OCI-LY1 (cell line): ENCODE measurements around the gene A2M.

ENCODE experiments used
- H2AFZ ChIP-seq: fragments of 200-600 bp; sonication (generic), shearing (Covaris generic); 2 replicates; pipeline ENCODE4 v1.6.0; 2014; ENCODE audit warnings: antibody characterized with exemption, mild to moderate bottlenecking, low read length
- H3F3A ChIP-seq: fragments of 200-600 bp; sonication (generic), shearing (Covaris generic); 2 replicates; pipeline ENCODE4 v1.6.0; 2014; ENCODE audit warnings: mild to moderate bottlenecking, antibody characterized with exemption, low read length, moderate library complexity; ENCODE audit not compliant: insufficient read depth
- H3K27ac ChIP-seq: fragments of 200-600 bp; sonication (generic); 2 replicates; pipeline ENCODE4 v1.5.1; 2014; ENCODE audit warnings: low read length, mixed run types, mild to moderate bottlenecking, low read depth; ENCODE audit not compliant: poor library complexity, severe bottlenecking
- H3K27me3 ChIP-seq: fragments of 200-600 bp; sonication (generic); 2 replicates; pipeline ENCODE4 v1.6.0; 2014; ENCODE audit warnings: antibody characterized with exemption, mild to moderate bottlenecking, low read length, moderate library complexity; ENCODE audit not compliant: insufficient read depth
- H3K36me3 ChIP-seq: fragments of 200-600 bp; sonication (generic); 2 replicates; pipeline ENCODE4 v1.6.1; 2014; ENCODE audit warnings: mild to moderate bottlenecking, antibody characterized with exemption, low read length, moderate library complexity, mixed read lengths; ENCODE audit not compliant: insufficient read depth
- H3K4me1 ChIP-seq: fragments of 200-600 bp; sonication (generic); 2 replicates; pipeline ENCODE4 v1.5.1; 2014; ENCODE audit warnings: mild to moderate bottlenecking, low read length, moderate library complexity; ENCODE audit not compliant: insufficient read depth, severe bottlenecking
- H3K4me2 ChIP-seq: fragments of 200-600 bp; sonication (generic), shearing (Covaris generic); 2 replicates; pipeline ENCODE4 v1.6.1; 2014; ENCODE audit warnings: low read length
- H3K4me3 ChIP-seq: fragments of 200-600 bp; sonication (generic); 2 replicates; pipeline ENCODE4 v1.5.1; 2014; ENCODE audit warnings: low read length, low read depth, mild to moderate bottlenecking, mixed read lengths; ENCODE audit not compliant: poor library complexity, severe bottlenecking
- H3K79me2 ChIP-seq: fragments of 200-600 bp; shearing (Covaris generic); 2 replicates; pipeline ENCODE4 v1.6.1; 2016; ENCODE audit warnings: mixed run types, low read length, mixed read lengths; ENCODE audit not compliant: insufficient read depth
- H3K9ac ChIP-seq: fragments of 200-600 bp; sonication (generic), shearing (Covaris generic); 2 replicates; pipeline ENCODE4 v1.6.1; 2014; ENCODE audit warnings: mild to moderate bottlenecking, low read length, mixed read lengths
- H3K9me2 ChIP-seq: fragments of 200-600 bp; sonication (generic), shearing (Covaris generic); 2 replicates; pipeline ENCODE4 v1.6.1; 2014; ENCODE audit warnings: low read depth, mild to moderate bottlenecking, low read length, mixed read lengths
- H3K9me3 ChIP-seq: fragments of 200-600 bp; shearing (Covaris generic); 2 replicates; pipeline ENCODE4 v1.6.1; 2014; ENCODE audit warnings: low read length, mixed read lengths
- H4K20me1 ChIP-seq: fragments of 200-600 bp; sonication (generic), shearing (Covaris generic); 2 replicates; pipeline ENCODE4 v1.6.0; 2016; ENCODE audit warnings: mild to moderate bottlenecking, low read length; ENCODE audit not compliant: insufficient read depth
- EZH2 ChIP-seq: fragments of 200-600 bp; sonication (generic), shearing (Covaris generic); IDR thresholded peaks from 2 replicates; pipeline ENCODE4 v1.8.0; 2017; ENCODE audit warnings: borderline replicate concordance, mixed run types, mild to moderate bottlenecking, antibody characterized with exemption, low read length, moderate library complexity, mixed read lengths
- TF ChIP-seq, protein P1 (sequence below): fragments of 200-600 bp; sonication (generic), shearing (Covaris generic); IDR thresholded peaks from 2 replicates; pipeline ENCODE4 v1.5.1; 2017; ENCODE audit warnings: mild to moderate bottlenecking, antibody characterized with exemption, low read length, moderate library complexity, mixed read lengths

The A2M gene

DNA sequence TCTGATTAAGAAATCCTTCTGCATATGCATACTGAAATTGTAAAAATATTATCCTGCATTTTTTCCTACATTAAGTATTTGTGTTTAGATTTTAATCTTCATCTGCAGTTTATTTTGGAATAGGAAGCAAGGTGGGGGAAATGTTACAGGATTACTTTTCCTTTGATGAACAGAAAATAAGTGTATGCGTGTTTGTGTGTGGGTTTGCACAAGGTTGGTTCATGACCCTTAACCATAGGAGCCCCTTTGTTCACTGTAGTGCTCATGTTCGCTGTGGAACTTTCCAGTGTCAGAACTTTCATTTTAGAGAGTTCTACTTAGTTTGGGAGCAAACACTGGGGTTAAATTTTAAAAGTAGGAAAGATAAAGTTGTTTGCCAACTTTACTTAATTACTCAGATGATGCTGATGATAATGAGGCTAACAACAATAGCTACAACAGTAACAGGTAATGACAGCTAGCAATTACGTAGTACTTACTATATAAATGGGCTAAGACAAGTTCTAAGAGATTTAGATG, 6.4 kb upstream of the A2M start:
- no peak overlapping the region for H3K9ac ChIP-seq
- H3K4me1 ChIP-seq: no peaks in the 10 kb centered on the region
- no peak overlapping the region for H3K4me2 ChIP-seq
- TF ChIP-seq, protein P1, sequence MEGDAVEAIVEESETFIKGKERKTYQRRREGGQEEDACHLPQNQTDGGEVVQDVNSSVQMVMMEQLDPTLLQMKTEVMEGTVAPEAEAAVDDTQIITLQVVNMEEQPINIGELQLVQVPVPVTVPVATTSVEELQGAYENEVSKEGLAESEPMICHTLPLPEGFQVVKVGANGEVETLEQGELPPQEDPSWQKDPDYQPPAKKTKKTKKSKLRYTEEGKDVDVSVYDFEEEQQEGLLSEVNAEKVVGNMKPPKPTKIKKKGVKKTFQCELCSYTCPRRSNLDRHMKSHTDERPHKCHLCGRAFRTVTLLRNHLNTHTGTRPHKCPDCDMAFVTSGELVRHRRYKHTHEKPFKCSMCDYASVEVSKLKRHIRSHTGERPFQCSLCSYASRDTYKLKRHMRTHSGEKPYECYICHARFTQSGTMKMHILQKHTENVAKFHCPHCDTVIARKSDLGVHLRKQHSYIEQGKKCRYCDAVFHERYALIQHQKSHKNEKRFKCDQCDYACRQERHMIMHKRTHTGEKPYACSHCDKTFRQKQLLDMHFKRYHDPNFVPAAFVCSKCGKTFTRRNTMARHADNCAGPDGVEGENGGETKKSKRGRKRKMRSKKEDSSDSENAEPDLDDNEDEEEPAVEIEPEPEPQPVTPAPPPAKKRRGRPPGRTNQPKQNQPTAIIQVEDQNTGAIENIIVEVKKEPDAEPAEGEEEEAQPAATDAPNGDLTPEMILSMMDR: no peak
- TF ChIP-seq EZH2: no peak
- no peak overlapping the region for H2AFZ ChIP-seq
- no peaks in the 10 kb centered on the region for H3K79me2 ChIP-seq
- no peak overlapping the region for H3K4me3 ChIP-seq
- no peaks in the 10 kb centered on the region for H3K36me3 ChIP-seq
- H3K27ac ChIP-seq: no peak overlapping the region
- H4K20me1 ChIP-seq: no peaks in the 10 kb centered on the region
- no peaks in the 10 kb centered on the region for H3K9me3 ChIP-seq
- H3K27me3 ChIP-seq: no peaks in the 10 kb centered on the region
- H3F3A ChIP-seq: no peaks in the 10 kb centered on the region
- H3K9me2 ChIP-seq: no peaks in the 10 kb centered on the region

DNA sequence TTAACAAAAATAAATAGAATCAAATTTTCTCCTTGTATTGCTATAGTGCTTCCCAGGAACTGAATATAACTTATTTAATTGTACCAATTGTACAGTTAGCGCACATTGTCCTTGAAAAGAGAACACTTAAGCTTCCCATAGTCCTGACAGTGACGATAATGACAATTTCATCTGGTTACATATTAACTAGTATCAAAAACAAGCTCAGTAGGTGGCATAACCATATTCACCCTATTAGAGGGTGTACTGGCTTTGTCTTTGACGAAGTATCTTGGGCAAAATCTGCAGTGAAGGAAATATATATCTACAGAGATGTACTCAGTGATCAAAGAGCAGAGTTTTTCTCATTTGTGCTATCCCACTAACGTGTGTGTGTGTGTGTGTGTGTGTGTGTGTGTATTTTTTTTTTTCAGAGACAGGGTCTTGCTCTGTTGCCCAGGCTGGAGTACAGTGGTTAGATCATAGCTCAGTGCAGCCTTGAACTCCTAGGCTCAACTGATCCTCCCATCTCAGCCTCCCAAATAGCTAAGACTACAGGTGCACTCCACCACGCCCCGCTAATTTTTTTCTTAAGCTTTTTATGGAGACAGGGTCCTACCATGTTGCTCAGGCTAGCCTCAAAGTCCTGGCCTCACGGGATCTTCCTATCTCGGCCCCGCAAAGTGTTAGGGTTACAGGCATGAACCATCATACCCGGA, 4.9 kb upstream of the A2M start:
- Histone ChIP-seq H3K9me2 (no peaks in the 10 kb centered on the region), H2AFZ (no peak overlapping the region), H3K36me3 (no peaks in the 10 kb centered on the region), H3F3A (no peaks in the 10 kb centered on the region), H4K20me1 (no peaks in the 10 kb centered on the region), H3K27me3 (no peaks in the 10 kb centered on the region), H3K4me3 (no peak overlapping the region), H3K9me3 (no peaks in the 10 kb centered on the region), H3K79me2 (no peaks in the 10 kb centered on the region), H3K4me1 (no peaks in the 10 kb centered on the region), H3K9ac (no peak overlapping the region), H3K27ac (no peak overlapping the region), H3K4me2 (no peak overlapping the region)
- TF ChIP-seq, protein P1: no peak
- no peak for TF ChIP-seq EZH2

DNA sequence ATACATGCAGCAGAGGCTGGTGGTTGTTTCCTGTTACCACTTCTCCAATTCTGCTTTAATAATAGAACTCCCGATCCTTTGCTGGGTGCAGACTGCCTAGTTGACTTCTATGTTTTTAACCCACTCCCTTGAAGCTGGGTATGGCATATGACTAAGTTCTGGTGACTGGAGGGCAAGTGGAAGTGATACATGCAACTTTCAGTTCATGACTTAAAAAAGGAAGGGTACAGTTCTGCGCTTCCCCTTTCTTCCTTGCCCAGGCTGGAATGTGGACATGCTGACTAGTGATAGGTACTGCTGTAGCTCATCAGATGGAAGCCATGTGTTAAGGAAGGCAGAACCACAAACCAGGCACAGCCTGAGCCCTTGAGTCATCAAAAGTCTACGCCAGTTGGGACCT, 2.4 kb upstream of the A2M start:
- H3K27me3 ChIP-seq: no peaks in the 10 kb centered on the region
- no peaks in the 10 kb centered on the region for H3K9me2 ChIP-seq
- no peak overlapping the region for H2AFZ ChIP-seq
- no peak overlapping the region for H3K27ac ChIP-seq
- H4K20me1 ChIP-seq: no peaks in the 10 kb centered on the region
- H3K4me3 ChIP-seq: no peak overlapping the region
- H3K9me3 ChIP-seq: no peaks in the 10 kb centered on the region
- H3F3A ChIP-seq: no peaks in the 10 kb centered on the region
- no peaks in the 10 kb centered on the region for H3K36me3 ChIP-seq
- no peak overlapping the region for H3K4me2 ChIP-seq
- TF ChIP-seq EZH2: no peak
- TF ChIP-seq, protein P1: no peak
- no peak overlapping the region for H3K9ac ChIP-seq
- no peaks in the 10 kb centered on the region for H3K79me2 ChIP-seq
- H3K4me1 ChIP-seq: no peaks in the 10 kb centered on the region
